Measurements from ENCODE around the gene RBP4. TPM values are rescaled to one million over a fixed set of nuclear protein-coding genes. Genes with fewer than 3 reads are reported as not detected.

RBP4 gene
- total RNA-seq, 1 donor from 2014 or later: 36.8 TPM

DNA sequence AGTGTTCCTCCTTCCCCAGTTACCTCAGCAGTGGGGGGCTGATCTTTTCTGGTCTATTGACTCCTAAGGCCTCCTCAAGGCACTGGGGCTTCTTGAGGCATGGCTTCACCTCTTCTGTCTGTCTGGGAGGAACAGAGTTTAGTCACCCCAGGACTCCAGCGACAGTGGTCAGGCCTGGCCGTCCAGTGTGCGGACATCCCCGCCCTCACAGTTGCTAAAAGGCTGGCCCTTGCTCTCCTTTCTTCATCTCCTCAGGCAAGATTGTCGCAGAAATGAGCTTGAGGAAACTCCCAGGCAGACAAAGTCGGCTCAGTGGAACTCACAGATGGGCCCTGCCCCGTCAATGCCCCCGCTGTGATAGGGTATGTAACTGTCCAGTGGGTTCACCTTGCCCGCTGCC is 41.5 kb downstream of the RBP4 start:
- Histone ChIP-seq H3K27me3 (no peaks in the 10 kb centered on the region), H3K4me3 (no peak overlapping the region), H3K27ac (no peak overlapping the region), H3K36me3 (no peaks in the 10 kb centered on the region), H3K4me1 (no peaks in the 10 kb centered on the region), H3K9me3 (no peaks in the 10 kb centered on the region)
- no peak for TF ChIP-seq POLR2AphosphoS5 (IDR thresholded peaks at IDR 0.05; ENCODE audit: insufficient read depth in 1 of 2, low read depth in 1 of 2)
- TF ChIP-seq, protein P1, sequence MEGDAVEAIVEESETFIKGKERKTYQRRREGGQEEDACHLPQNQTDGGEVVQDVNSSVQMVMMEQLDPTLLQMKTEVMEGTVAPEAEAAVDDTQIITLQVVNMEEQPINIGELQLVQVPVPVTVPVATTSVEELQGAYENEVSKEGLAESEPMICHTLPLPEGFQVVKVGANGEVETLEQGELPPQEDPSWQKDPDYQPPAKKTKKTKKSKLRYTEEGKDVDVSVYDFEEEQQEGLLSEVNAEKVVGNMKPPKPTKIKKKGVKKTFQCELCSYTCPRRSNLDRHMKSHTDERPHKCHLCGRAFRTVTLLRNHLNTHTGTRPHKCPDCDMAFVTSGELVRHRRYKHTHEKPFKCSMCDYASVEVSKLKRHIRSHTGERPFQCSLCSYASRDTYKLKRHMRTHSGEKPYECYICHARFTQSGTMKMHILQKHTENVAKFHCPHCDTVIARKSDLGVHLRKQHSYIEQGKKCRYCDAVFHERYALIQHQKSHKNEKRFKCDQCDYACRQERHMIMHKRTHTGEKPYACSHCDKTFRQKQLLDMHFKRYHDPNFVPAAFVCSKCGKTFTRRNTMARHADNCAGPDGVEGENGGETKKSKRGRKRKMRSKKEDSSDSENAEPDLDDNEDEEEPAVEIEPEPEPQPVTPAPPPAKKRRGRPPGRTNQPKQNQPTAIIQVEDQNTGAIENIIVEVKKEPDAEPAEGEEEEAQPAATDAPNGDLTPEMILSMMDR (IDR thresholded peaks at IDR 0.05): no peak
- no peak for TF ChIP-seq POLR2A (IDR thresholded peaks at IDR 0.05)
- intact Hi-C loops (cut with DNase I): no loop called here
- DNase-seq (ENCODE audit: extremely low spot score in 2 of 2): no peak

DNA sequence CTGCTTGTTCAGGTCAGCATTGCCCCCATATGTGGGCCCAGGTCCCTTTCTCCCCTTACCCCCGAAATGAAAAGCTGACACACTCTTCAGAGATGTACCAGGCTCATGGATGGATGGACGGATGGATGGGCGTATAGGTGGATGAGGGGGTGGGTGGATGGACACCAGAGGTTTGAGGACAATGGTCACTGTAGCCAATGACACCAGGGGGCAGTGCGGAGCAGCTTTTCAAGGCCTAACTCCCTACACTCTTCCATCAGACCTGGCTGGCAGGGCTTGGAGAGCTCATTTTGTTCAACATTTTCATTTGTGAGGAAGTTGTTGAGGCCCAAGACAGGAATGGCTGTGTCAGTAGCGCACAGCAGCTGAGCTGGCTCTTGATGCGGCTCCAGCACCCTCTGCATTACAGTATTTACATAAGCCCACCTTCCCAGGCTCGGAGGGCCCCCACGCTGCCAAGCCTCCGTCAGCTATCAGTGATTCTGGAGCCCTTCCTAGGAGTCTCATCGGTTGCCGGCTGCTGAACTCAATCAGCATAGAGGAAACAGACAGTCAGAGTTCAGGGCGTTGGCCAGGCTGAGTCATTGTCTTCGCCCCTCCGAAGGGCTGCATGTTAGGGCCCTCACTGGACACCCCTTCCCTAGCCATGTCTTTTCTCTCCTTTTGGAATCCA is 46.1 kb downstream of the RBP4 start:
- TF ChIP-seq, protein P1 (IDR thresholded peaks at IDR 0.05): peak; percentile 5 to 30 (median 29)
- no peak for TF ChIP-seq POLR2AphosphoS5 (IDR thresholded peaks at IDR 0.05; ENCODE audit: insufficient read depth in 1 of 2, low read depth in 1 of 2)
- no peak for DNase-seq (ENCODE audit: extremely low spot score in 2 of 2)
- Histone ChIP-seq H3K4me3 (no peak overlapping the region), H3K36me3 (no peaks in the 10 kb centered on the region), H3K27me3 (no peaks in the 10 kb centered on the region), H3K9me3 (no peaks in the 10 kb centered on the region), H3K4me1 (no peaks in the 10 kb centered on the region), H3K27ac (no peak overlapping the region)
- intact Hi-C loops (cut with DNase I): no loop called here

DNA sequence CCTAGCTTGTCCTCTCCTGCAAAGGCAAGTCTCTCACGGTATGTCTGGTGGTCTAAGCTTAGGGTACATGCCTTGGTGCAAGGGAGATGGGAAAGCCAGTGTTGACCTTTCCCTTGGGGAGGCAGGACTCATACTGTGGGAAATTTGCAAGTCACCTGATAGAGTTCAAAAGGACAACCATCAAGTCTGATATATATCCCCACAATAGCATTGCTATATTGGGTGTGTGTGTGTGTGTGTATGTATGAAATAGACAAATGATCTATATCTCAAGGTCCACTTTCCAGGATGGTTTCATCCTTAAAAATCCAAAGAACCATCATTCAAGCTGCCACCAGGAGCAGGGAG is 46.7 kb downstream of the RBP4 start:
- H3K36me3 ChIP-seq: no peaks in the 10 kb centered on the region
- H3K27me3 ChIP-seq: no peaks in the 10 kb centered on the region
- no peak overlapping the region for H3K27ac ChIP-seq
- intact Hi-C loops (cut with DNase I): no loop called here
- DNase-seq (ENCODE audit: extremely low spot score in 2 of 2): no peak
- H3K4me1 ChIP-seq: no peaks in the 10 kb centered on the region
- no peak overlapping the region for H3K4me3 ChIP-seq
- TF ChIP-seq POLR2AphosphoS5 (IDR thresholded peaks at IDR 0.05; ENCODE audit: insufficient read depth in 1 of 2, low read depth in 1 of 2) (no peak), POLR2A (IDR thresholded peaks at IDR 0.05) (no peak)
- TF ChIP-seq, protein P1 (IDR thresholded peaks at IDR 0.05): no peak
- H3K9me3 ChIP-seq: no peaks in the 10 kb centered on the region

DNA sequence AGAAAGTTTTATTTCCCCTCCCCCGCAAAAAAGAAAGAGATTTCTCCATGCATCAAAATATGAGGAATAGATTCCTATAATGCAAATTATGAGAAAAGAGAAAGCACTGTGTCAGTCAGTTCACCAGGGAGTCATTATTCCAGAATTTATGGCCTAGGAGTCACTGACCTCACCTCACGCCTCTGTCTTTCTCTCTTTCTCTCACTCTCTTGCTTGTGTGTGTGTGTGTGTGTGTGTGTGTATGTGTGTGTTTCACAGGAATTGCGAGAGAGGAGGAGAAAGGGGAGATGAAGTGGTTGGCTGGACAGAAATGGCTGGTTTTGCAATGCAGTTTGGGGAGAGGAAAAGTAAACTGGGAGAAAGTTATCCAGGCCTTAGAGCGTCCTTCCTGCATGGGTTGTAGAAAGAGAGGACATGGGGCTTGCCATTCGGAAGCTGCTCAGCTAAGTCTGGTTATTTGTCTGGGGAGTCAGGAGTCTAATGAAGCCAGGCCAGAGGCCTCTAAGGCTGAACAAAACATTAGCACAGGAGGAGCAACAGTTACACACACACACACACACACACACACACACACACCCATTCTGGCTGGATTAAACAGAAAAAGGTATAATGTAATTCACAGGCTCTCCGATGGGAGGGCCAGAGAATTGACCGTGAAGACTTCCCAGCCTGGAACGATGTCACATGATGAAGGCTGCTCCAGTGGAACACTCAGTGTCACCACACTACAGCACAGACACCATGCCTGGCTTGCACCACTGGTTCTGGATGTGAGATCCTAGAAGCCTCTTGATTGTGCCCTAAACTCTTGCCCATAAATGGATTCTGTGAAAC is 47.3 kb downstream of the RBP4 start:
- no peak overlapping the region for H3K4me3 ChIP-seq
- TF ChIP-seq, protein P1 (IDR thresholded peaks at IDR 0.05): no peak
- no peak for TF ChIP-seq POLR2A (IDR thresholded peaks at IDR 0.05)
- no peak for TF ChIP-seq POLR2AphosphoS5 (IDR thresholded peaks at IDR 0.05; ENCODE audit: insufficient read depth in 1 of 2, low read depth in 1 of 2)
- no peak overlapping the region for H3K27ac ChIP-seq
- H3K9me3 ChIP-seq: no peaks in the 10 kb centered on the region
- H3K4me1 ChIP-seq: no peaks in the 10 kb centered on the region
- no peaks in the 10 kb centered on the region for H3K27me3 ChIP-seq
- intact Hi-C loops (cut with DNase I): no loop called here
- no peak for DNase-seq (ENCODE audit: extremely low spot score in 2 of 2)
- H3K36me3 ChIP-seq: no peaks in the 10 kb centered on the region

DNA sequence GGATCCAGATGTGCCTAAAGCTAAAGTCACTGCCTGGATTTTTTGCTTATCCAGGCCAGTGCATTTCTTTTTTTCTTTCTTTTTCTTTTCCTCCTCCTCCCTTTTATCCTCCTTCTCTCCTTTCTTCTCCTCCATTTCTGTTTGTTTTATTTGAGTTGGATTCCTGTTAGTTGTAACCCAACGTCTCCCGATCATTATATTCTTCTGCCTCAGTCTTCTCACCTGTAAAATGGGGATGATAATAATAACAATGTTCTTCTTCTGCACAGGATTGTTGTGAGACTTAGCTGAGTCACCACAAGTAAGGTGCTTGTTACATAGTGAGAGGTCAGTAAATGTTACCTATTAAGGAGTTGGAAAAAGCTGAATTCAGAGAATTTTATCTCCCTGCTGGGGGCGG is 48.3 kb downstream of the RBP4 start:
- no peaks in the 10 kb centered on the region for H3K4me1 ChIP-seq
- H3K9me3 ChIP-seq: no peaks in the 10 kb centered on the region
- no peak overlapping the region for H3K4me3 ChIP-seq
- intact Hi-C loops (cut with DNase I): no loop called here
- H3K27ac ChIP-seq: no peak overlapping the region
- no peaks in the 10 kb centered on the region for H3K36me3 ChIP-seq
- DNase-seq (ENCODE audit: extremely low spot score in 2 of 2): no peak
- H3K27me3 ChIP-seq: no peaks in the 10 kb centered on the region
- TF ChIP-seq POLR2A (IDR thresholded peaks at IDR 0.05): no peak
- TF ChIP-seq, protein P1 (IDR thresholded peaks at IDR 0.05): no peak
- no peak for TF ChIP-seq POLR2AphosphoS5 (IDR thresholded peaks at IDR 0.05; ENCODE audit: insufficient read depth in 1 of 2, low read depth in 1 of 2)
